ENCODE measurements around the gene TAOK2. TPM values are rescaled to one million over a fixed set of nuclear protein-coding genes. Genes with fewer than 3 reads are reported as not detected.

The TAOK2 gene
- total RNA-seq, 1 donor from 2014 or later = 31.9 TPM

- no peak for DNase-seq (ENCODE audit: low read depth)
- no peak for TF ChIP-seq CTCF (conservative IDR thresholded peaks at IDR 0.05; ENCODE audit: low read depth, low read length)
- H3K4me3 ChIP-seq (ENCODE audit: low read depth, low read length) = no peak overlapping the region
Observed at GRCh38 chr16:29999605-30000004, 25.9 kb downstream of the TAOK2 start.

GRCh38 chr16:30000735-30001631, 27.3 kb downstream of the TAOK2 start:
- DNase-seq (ENCODE audit: low read depth) = no peak
- no peak for TF ChIP-seq CTCF (conservative IDR thresholded peaks at IDR 0.05; ENCODE audit: low read depth, low read length)
- no peak overlapping the region for H3K4me3 ChIP-seq (ENCODE audit: low read depth, low read length)

- no peak for TF ChIP-seq CTCF (conservative IDR thresholded peaks at IDR 0.05; ENCODE audit: low read depth, low read length)
- no peak for DNase-seq (ENCODE audit: low read depth)
Observed at GRCh38 chr16:30002614-30003346, 29.1 kb downstream of the TAOK2 start.

GRCh38 chr16:30003670-30004423, 30.2 kb downstream of the TAOK2 start:
- DNase-seq (ENCODE audit: low read depth) = no peak
- no peak for TF ChIP-seq CTCF (conservative IDR thresholded peaks at IDR 0.05; ENCODE audit: low read depth, low read length)

More at GRCh38 chr16:30002614-30003346, 29.1 kb downstream of the TAOK2 start:
- no peak overlapping the region for H3K4me3 ChIP-seq (ENCODE audit: low read depth, low read length)

GRCh38 chr16:30004424-30004776, 30.7 kb downstream of the TAOK2 start:
- no peak for TF ChIP-seq CTCF (conservative IDR thresholded peaks at IDR 0.05; ENCODE audit: low read depth, low read length)
- H3K4me3 ChIP-seq (ENCODE audit: low read depth, low read length) = no peak overlapping the region
- no peak for DNase-seq (ENCODE audit: low read depth)

More at GRCh38 chr16:30003670-30004423, 30.2 kb downstream of the TAOK2 start:
- no peak overlapping the region for H3K4me3 ChIP-seq (ENCODE audit: low read depth, low read length)

- no peak for DNase-seq (ENCODE audit: low read depth)
- no peak overlapping the region for H3K4me3 ChIP-seq (ENCODE audit: low read depth, low read length)
- TF ChIP-seq CTCF (conservative IDR thresholded peaks at IDR 0.05; ENCODE audit: low read depth, low read length) = no peak
Observed at GRCh38 chr16:30004811-30005242, 31.2 kb downstream of the TAOK2 start.
